ENCODE measurements around the gene NEUROD2.

NEUROD2 gene

DNA sequence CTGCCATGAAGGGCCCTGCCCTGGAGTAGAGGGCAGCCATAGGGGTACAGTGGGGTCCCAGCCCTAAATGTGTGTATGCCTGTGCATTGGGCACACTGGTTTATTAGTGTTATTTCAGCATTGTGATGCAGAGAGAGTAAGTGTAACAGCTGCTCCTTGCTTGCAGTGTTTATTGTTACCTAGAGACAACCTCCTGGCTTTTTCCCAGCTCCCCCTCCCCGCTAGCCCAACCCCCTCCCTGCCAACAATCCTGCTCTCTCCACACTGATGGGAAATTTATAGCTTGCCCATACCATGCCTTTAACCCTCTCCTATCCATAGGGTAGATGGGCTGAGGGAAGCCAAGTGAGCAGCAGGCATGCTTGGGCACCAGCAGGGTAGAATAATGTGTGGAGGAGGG, 51.3 kb downstream of the NEUROD2 start:
- ATAC-seq = no peak
- TF ChIP-seq ZFP3 (CRISPR knock-in tag; IDR thresholded peaks at IDR 0.05) (no peak), TCF4 (CRISPR knock-in tag; IDR thresholded peaks at IDR 0.05; ENCODE audit: borderline replicate concordance) (no peak), TOX (CRISPR knock-in tag; IDR thresholded peaks at IDR 0.05; ENCODE audit: borderline replicate concordance) (no peak), ZNF8 (CRISPR knock-in tag; IDR thresholded peaks at IDR 0.05) (no peak), RARB (CRISPR knock-in tag; IDR thresholded peaks at IDR 0.05) (no peak), GLIS3 (CRISPR knock-in tag; IDR thresholded peaks at IDR 0.05) (no peak), PPARA (CRISPR knock-in tag; IDR thresholded peaks at IDR 0.05; ENCODE audit: borderline replicate concordance) (no peak)
- TF ChIP-seq, protein P1, sequence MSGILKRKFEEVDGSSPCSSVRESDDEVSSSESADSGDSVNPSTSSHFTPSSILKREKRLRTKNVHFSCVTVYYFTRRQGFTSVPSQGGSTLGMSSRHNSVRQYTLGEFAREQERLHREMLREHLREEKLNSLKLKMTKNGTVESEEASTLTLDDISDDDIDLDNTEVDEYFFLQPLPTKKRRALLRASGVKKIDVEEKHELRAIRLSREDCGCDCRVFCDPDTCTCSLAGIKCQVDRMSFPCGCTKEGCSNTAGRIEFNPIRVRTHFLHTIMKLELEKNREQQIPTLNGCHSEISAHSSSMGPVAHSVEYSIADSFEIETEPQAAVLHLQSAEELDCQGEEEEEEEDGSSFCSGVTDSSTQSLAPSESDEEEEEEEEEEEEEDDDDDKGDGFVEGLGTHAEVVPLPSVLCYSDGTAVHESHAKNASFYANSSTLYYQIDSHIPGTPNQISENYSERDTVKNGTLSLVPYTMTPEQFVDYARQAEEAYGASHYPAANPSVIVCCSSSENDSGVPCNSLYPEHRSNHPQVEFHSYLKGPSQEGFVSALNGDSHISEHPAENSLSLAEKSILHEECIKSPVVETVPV (CRISPR knock-in tag; IDR thresholded peaks at IDR 0.05) = no peak
- TF ChIP-seq, protein P2, sequence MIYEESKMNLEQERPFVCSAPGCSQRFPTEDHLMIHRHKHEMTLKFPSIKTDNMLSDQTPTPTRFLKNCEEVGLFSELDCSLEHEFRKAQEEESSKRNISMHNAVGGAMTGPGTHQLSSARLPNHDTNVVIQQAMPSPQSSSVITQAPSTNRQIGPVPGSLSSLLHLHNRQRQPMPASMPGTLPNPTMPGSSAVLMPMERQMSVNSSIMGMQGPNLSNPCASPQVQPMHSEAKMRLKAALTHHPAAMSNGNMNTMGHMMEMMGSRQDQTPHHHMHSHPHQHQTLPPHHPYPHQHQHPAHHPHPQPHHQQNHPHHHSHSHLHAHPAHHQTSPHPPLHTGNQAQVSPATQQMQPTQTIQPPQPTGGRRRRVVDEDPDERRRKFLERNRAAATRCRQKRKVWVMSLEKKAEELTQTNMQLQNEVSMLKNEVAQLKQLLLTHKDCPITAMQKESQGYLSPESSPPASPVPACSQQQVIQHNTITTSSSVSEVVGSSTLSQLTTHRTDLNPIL (CRISPR knock-in tag; IDR thresholded peaks at IDR 0.05; ENCODE audit: low read depth) = no peak
- TF ChIP-seq, protein P3, sequence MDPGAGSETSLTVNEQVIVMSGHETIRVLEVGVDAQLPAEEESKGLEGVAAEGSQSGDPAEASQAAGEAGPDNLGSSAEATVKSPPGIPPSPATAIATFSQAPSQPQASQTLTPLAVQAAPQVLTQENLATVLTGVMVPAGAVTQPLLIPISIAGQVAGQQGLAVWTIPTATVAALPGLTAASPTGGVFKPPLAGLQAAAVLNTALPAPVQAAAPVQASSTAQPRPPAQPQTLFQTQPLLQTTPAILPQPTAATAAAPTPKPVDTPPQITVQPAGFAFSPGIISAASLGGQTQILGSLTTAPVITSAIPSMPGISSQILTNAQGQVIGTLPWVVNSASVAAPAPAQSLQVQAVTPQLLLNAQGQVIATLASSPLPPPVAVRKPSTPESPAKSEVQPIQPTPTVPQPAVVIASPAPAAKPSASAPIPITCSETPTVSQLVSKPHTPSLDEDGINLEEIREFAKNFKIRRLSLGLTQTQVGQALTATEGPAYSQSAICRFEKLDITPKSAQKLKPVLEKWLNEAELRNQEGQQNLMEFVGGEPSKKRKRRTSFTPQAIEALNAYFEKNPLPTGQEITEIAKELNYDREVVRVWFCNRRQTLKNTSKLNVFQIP (CRISPR knock-in tag; IDR thresholded peaks at IDR 0.05; ENCODE audit: borderline replicate concordance, low read depth) = no peak
- TF ChIP-seq, protein P4, sequence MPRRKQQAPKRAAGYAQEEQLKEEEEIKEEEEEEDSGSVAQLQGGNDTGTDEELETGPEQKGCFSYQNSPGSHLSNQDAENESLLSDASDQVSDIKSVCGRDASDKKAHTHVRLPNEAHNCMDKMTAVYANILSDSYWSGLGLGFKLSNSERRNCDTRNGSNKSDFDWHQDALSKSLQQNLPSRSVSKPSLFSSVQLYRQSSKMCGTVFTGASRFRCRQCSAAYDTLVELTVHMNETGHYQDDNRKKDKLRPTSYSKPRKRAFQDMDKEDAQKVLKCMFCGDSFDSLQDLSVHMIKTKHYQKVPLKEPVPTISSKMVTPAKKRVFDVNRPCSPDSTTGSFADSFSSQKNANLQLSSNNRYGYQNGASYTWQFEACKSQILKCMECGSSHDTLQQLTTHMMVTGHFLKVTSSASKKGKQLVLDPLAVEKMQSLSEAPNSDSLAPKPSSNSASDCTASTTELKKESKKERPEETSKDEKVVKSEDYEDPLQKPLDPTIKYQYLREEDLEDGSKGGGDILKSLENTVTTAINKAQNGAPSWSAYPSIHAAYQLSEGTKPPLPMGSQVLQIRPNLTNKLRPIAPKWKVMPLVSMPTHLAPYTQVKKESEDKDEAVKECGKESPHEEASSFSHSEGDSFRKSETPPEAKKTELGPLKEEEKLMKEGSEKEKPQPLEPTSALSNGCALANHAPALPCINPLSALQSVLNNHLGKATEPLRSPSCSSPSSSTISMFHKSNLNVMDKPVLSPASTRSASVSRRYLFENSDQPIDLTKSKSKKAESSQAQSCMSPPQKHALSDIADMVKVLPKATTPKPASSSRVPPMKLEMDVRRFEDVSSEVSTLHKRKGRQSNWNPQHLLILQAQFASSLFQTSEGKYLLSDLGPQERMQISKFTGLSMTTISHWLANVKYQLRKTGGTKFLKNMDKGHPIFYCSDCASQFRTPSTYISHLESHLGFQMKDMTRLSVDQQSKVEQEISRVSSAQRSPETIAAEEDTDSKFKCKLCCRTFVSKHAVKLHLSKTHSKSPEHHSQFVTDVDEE (CRISPR knock-in tag; IDR thresholded peaks at IDR 0.05) = no peak

DNA sequence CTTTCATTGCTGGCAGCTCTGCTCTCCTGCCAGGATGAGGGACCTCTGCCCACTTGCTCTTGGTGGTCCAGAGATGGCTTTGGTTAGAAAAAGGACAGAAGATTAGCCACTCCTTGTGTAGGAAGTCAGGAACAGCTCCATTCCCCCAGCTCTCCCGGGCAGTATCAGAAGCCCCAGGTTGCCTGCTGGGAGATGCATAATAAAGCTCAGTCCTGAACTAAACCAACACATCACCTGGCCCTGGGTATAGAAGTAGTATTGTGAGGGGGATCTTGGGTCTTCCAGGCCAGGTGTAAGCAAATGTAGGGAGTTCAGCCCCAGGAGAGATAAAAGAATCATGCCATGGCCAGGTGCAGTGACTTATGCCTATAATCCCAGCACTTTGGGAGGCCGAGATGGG, 52.4 kb downstream of the NEUROD2 start:
- no peak for ATAC-seq
- no peak for TF ChIP-seq ZC3H10 (CRISPR knock-in tag; IDR thresholded peaks at IDR 0.05)
